ENCODE results near the gene ARHGEF39. TPM values are rescaled to one million over a fixed set of nuclear protein-coding genes. Genes with fewer than 3 reads are reported as not detected.

The ARHGEF39 gene
- total and polyA plus RNA-seq, 9 of the 15 experiments (the other 6 are each of a cell fraction or from before 2014, with no cell fraction given) = 2.8 to 21.7 (median 12.9) TPM

GRCh38 chr9:35646533-35647265 lies 18.3 kb downstream of the ARHGEF39 start:
- H3K9ac ChIP-seq (ENCODE audit: insufficient read depth in 1 of 2, low read depth in 2 of 2, low read length in 2 of 2) = peak overlapping the region; percentile 75 to 91
- H3K4me3 ChIP-seq = peak overlapping the region; percentile 49
- WGBS (ENCODE audit: insufficient coverage, low coverage, missing lambda C conversion rate) = under 1% methylated on average over 26 of the region's 58 CpGs
- ATAC-seq = peak; percentile 97
- H4K20me1 ChIP-seq (replicated peaks; ENCODE audit: control insufficient read depth, insufficient read depth, low read length) = no peaks in the 10 kb centered on the region
- intact Hi-C loops (cut with micrococcal nuclease) = loop anchor here (5.0 kb wide), 1 partner anchor 236 kb away; no protein-coding TSS in a partner anchor
- ChIA-PET CTCF (ENCODE audit: low intra/inter-chr PET ratio) (interaction anchor here (0.6 to 1.3 kb wide), 3 partner anchors 113 to 1830 kb away, joined by 3 to 5 read pairs (median 4); partner anchors contain the start of gene UBE2R2), POLR2A (interaction anchor here (0.6 to 2.7 kb wide), 4 partner anchors 10 to 84 kb away, joined by 3 to 14 read pairs (median 4); partner anchors contain the start of genes CCDC107 and RMRP)
- no peaks in the 10 kb centered on the region for H3K9me3 ChIP-seq (replicated peaks; ENCODE audit: control insufficient read depth, insufficient read depth, low read depth, low read length)
- DNase-seq (ENCODE audit: extremely low read depth in 1 of 4, low spot score in 3 of 4) = peak; percentile 89 to 92 (median 89)
- no peaks in the 10 kb centered on the region for H3K36me3 ChIP-seq (ENCODE audit: control insufficient read depth, insufficient read depth, low read length)
- H3K79me2 ChIP-seq (ENCODE audit: control insufficient read depth, insufficient read depth, low read length) = no peaks in the 10 kb centered on the region
- peaks cover 31 to 32% of the 10 kb centered on the region in 2 experiments for H3K4me1 ChIP-seq (replicated peaks in 1 of 2; ENCODE audit: control insufficient read depth in 2 of 2, insufficient read depth in 2 of 2, low read length in 2 of 2)
- BruUV-seq (replicated peaks) = no TSS peak
- H3K27ac ChIP-seq (ENCODE audit: extremely low read depth, low read depth, low read length) = peak overlapping the region; percentile 64
- peak; percentile 86 for FAIRE-seq
- H2AFZ ChIP-seq (ENCODE audit: low read depth, low read length) = peak overlapping the region; percentile 96
- H3K9me1 ChIP-seq (ENCODE audit: control insufficient read depth, insufficient read depth, low read length) = no peaks in the 10 kb centered on the region
- H3K27me3 ChIP-seq (ENCODE audit: control insufficient read depth in 2 of 2, insufficient read depth in 2 of 2, low read length in 2 of 2) = no peaks in the 10 kb centered on the region
- H3K4me2 ChIP-seq (ENCODE audit: insufficient read depth, low read length) = peak overlapping the region; percentile 84
- in situ Hi-C loops (cut with MboI) = loop anchor here (5.0 kb wide), 1 partner anchor 39 kb away; the partner anchor contains the start of gene TESK1
- TF ChIP-seq KDM2B (CRISPR knock-in tag; IDR thresholded peaks at IDR 0.05) = no peak
- peak; percentile 84 for TF ChIP-seq HMGN3 (IDR thresholded peaks at IDR 0.05; ENCODE audit: borderline replicate concordance, extremely low read depth, insufficient read length, low read depth, low read length)
- TF ChIP-seq ZBTB11 (CRISPR knock-in tag; IDR thresholded peaks at IDR 0.05) = peak in 2 of 3 experiments; percentile 72 to 95; a peak in 4 of 6 replicates
- TF ChIP-seq MAX (CRISPR knock-in tag; IDR thresholded peaks at IDR 0.05) = 0 out of 2 replicates have a peak, but pooled peaks have one; percentile 25
- TF ChIP-seq, protein P1, sequence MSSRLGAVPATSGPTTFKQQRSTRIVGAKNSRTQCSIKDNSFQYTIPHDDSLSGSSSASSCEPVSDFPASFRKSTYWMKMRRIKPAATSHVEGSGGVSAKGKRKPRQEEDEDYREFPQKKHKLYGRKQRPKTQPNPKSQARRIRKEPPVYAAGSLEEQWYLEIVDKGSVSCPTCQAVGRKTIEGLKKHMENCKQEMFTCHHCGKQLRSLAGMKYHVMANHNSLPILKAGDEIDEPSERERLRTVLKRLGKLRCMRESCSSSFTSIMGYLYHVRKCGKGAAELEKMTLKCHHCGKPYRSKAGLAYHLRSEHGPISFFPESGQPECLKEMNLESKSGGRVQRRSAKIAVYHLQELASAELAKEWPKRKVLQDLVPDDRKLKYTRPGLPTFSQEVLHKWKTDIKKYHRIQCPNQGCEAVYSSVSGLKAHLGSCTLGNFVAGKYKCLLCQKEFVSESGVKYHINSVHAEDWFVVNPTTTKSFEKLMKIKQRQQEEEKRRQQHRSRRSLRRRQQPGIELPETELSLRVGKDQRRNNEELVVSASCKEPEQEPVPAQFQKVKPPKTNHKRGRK (tag; IDR thresholded peaks at IDR 0.05) = no peak
- peak; percentile 35; the same call in 1 of the 2 replicates for TF ChIP-seq NCOA1 (IDR thresholded peaks at IDR 0.05; ENCODE audit: low read depth)
- TF ChIP-seq CREB1 (IDR thresholded peaks at IDR 0.05) = no peak; the same call in 1 of the 2 replicates
- TF ChIP-seq CREB1 (CRISPR knock-in tag; IDR thresholded peaks at IDR 0.05) = peak; percentile 49; the same call in 1 of the 2 replicates
- no peak for TF ChIP-seq FOXK1 (CRISPR knock-in tag; IDR thresholded peaks at IDR 0.05; ENCODE audit: borderline replicate concordance)
- TF ChIP-seq ZNF143 (CRISPR knock-in tag; IDR thresholded peaks at IDR 0.05) = peak; percentile 91
- TF ChIP-seq GABPA (tag; conservative IDR thresholded peaks at IDR 0.05; ENCODE audit: low read depth) = peak; percentile 56
- no peak for TF ChIP-seq ATF1 (CRISPR knock-in tag; IDR thresholded peaks at IDR 0.05)
- TF ChIP-seq ATF1 (tag; IDR thresholded peaks at IDR 0.05) = peak; percentile 71
